Duodenal mucosa (tissue), 2 donors: ENCODE results near the gene ADK.

Source experiments
- H3K27ac ChIP-seq: one replicate; pipeline ENCODE4 v1.7.0; 2013; ENCODE audit warnings: low read depth, low read length
- H3K27me3 ChIP-seq, 2 donors: one replicate each; pipeline ENCODE4 v1.7.0; 2013; ENCODE audit warnings: low read length in 2 of 2, control low read depth in 1 of 2; ENCODE audit not compliant: insufficient read depth in 2 of 2, control insufficient read depth in 1 of 2
- H3K36me3 ChIP-seq, 2 donors: one replicate each; pipeline ENCODE4 v1.7.0; 2013; ENCODE audit warnings: low read length in 2 of 2, control low read depth in 1 of 2; ENCODE audit not compliant: insufficient read depth in 2 of 2, control insufficient read depth in 1 of 2
- H3K4me1 ChIP-seq, 2 donors: one replicate each; pipeline ENCODE4 v1.7.0; 2013; ENCODE audit warnings: low read length in 2 of 2, control low read depth in 1 of 2; ENCODE audit not compliant: insufficient read depth in 2 of 2, control insufficient read depth in 1 of 2
- H3K4me3 ChIP-seq, 2 donors: one replicate each; pipeline ENCODE4 v1.7.0; 2013; ENCODE audit warnings: low read length in 2 of 2, low read depth in 1 of 2
- H3K9ac ChIP-seq, 2 donors: one replicate each; pipeline ENCODE4 v1.7.0; 2013; ENCODE audit warnings: low read length in 2 of 2, low read depth in 1 of 2
- H3K9me3 ChIP-seq, 2 donors: one replicate each; pipeline ENCODE4 v1.7.0; 2013; ENCODE audit warnings: low read length in 2 of 2, control low read depth in 1 of 2; ENCODE audit not compliant: control insufficient read depth in 1 of 2

Gene ADK

DNA sequence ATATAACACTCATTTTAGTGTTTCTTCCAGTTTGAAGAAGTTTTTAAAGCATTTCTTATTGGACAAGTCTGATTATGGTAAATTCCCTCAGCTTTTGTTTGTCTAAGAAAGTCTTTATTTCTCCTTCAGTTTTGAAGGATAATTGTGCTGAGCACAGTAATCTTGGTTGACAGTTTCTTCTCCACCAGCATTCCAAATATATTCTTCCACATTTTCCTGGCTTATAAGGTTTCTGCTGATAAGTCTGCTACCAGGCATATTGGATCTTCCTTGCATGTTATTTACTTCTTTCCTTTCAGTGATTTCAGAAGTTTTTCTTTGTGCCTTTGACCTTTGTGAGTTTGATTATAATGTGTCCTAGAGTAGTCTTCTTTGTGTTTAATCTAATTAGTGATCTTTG is 210.7 kb downstream of the ADK start:
- H3K36me3 ChIP-seq = peaks cover 3 to 8% of the 10 kb centered on the region in 2 donors
- no peak overlapping the region for H3K4me3 ChIP-seq
- no peaks in the 10 kb centered on the region for H3K4me1 ChIP-seq
- no peaks in the 10 kb centered on the region for H3K27me3 ChIP-seq
- H3K9ac ChIP-seq = no peak overlapping the region
- no peak overlapping the region for H3K27ac ChIP-seq
- H3K9me3 ChIP-seq = peaks cover 9 to 28% of the 10 kb centered on the region in 2 donors

DNA sequence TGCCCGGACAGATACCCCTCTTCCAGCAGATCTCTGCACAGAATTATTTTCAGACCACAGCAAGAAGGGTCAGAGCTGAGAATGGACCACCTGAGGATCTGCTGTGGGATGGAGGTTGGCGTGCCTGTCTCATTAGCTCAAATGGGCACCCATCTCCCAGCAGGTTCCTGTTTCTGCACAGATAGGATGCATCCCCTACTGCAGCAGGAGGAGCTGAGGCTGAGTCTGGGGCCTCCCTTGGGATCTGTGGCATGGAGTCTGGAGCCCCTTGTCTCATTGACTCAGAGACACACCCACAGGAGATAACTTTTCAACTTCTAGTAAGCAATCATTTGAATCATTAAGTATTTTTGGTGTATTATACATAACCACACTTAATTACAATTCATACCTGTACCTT is 212.7 kb downstream of the ADK start:
- H3K9ac ChIP-seq = no peak overlapping the region
- H3K27me3 ChIP-seq = no peaks in the 10 kb centered on the region
- no peak overlapping the region for H3K27ac ChIP-seq
- peaks cover 9 to 28% of the 10 kb centered on the region in 2 donors for H3K9me3 ChIP-seq
- no peaks in the 10 kb centered on the region for H3K4me1 ChIP-seq
- peaks cover 3 to 8% of the 10 kb centered on the region in 2 donors for H3K36me3 ChIP-seq
- H3K4me3 ChIP-seq = no peak overlapping the region

DNA sequence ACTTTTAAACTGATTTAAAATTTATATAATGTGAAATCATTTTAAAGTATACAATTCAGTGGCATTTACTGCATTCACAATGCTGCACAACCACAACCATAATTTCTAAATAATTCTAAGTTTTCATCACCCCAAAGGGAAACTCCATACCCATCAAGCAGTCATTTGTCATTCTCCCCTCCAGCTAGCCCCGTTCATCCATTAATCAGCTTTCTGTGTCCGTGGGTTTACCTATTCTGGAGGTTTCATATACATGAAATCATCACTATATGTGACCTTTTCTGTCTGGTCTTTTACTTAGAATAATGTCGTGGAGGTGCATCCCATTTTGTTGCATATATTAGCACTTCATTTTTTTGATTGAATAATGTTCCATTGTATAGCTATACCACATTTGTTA is 214.1 kb downstream of the ADK start:
- peaks cover 3 to 8% of the 10 kb centered on the region in 2 donors for H3K36me3 ChIP-seq
- no peak overlapping the region for H3K9ac ChIP-seq
- H3K4me1 ChIP-seq = no peaks in the 10 kb centered on the region
- no peak overlapping the region for H3K4me3 ChIP-seq
- H3K9me3 ChIP-seq = peaks cover 8 to 20% of the 10 kb centered on the region in 2 donors
- no peak overlapping the region for H3K27ac ChIP-seq
- no peaks in the 10 kb centered on the region for H3K27me3 ChIP-seq

DNA sequence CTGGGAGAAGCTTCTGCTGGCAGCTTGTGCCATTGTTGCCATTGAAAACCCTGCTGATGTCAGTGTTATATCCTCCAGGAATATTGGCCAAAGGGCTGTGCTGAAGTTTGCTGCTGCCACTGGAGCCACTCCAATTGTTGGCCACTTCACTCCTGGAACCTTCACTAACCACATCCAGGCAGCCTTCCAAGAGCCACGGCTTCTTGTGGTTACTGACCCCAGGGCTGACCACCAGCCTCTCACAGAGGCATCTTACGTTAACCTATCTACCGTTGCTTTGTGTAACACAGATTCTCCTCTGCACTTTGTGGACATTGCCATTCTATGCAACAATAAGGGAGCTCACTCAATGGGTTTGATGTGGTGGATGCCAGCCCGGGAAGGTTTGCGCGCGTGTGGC is 220.7 kb downstream of the ADK start:
- Histone ChIP-seq H3K27ac (no peak overlapping the region), H3K4me1 (no peaks in the 10 kb centered on the region), H3K4me3 (no peak overlapping the region), H3K9ac (no peak overlapping the region), H3K36me3 (peaks cover 0 to 8% of the 10 kb centered on the region in 2 donors), H3K27me3 (no peaks in the 10 kb centered on the region), H3K9me3 (no peaks in the 10 kb centered on the region)

DNA sequence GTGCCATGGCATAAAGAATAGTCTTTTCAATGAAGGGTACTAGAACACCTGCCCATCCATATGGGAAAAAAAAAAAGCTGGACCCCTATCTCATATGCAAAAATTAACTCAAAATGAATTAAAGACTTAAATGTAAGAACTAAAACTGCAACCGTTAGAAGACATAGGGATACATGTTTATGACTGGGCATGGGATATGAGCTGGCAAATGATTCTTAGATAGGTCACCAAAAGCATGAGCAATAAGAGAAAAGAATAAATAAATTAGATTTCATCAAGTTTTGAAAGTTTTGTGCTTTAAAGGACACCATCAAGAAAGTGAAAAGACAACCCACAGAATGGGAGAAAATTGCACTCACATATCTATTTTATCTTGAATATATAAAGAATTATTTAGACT is 222.0 kb downstream of the ADK start:
- Histone ChIP-seq H3K27me3 (no peaks in the 10 kb centered on the region), H3K9ac (no peak overlapping the region), H3K36me3 (peaks cover 0 to 8% of the 10 kb centered on the region in 2 donors), H3K4me1 (no peaks in the 10 kb centered on the region), H3K4me3 (no peak overlapping the region), H3K27ac (no peak overlapping the region), H3K9me3 (no peaks in the 10 kb centered on the region)

DNA sequence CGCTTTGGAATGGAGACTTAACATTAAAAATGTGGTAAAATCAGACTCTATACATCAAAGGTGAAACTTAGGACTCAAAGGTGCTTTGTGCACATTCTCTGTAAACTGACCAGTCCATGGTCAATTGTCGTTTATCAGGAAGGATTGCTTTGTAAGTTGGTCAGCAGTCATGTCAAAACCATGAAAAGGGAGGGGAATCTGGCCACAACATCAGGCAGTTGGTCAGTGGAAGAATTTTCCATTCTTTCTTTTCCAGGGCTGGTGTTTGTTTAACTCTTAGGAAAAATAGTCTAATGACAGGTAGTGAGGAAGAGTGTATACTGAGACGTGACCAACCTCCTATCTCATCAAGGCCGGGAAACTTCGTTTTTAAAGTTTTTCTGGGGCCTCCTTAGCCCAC is 226.5 kb downstream of the ADK start:
- H3K9ac ChIP-seq = no peak overlapping the region

DNA sequence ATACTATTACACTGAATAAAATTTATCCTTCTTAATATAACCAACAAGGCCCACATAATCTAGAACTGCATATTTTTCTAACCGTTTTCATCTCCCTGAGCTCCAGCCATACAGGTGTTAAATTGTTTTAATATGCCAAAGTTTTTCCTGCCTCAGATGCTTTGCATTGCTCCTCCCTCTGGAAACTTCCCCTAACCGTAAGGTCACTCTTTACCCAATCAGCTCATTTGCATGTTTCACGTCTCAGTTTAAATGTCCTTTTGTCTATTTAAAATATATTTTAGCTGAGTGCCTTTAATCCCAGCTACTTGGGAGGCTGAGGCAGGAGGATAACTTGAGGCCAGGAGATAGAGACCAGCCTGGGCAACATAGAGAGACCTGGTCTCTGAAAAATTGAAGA is 228.5 kb downstream of the ADK start:
- H3K9ac ChIP-seq = no peak overlapping the region
- H3K36me3 ChIP-seq = no peaks in the 10 kb centered on the region
- no peak overlapping the region for H3K27ac ChIP-seq
- no peak overlapping the region for H3K4me3 ChIP-seq
- H3K27me3 ChIP-seq = no peaks in the 10 kb centered on the region
- no peaks in the 10 kb centered on the region for H3K9me3 ChIP-seq
- H3K4me1 ChIP-seq = no peaks in the 10 kb centered on the region

More for the DNA sequence above, 226.5 kb downstream of the ADK start:
- H3K27ac ChIP-seq = no peak overlapping the region
- no peaks in the 10 kb centered on the region for H3K4me1 ChIP-seq
- no peaks in the 10 kb centered on the region for H3K27me3 ChIP-seq
- no peak overlapping the region for H3K4me3 ChIP-seq
- H3K36me3 ChIP-seq = no peaks in the 10 kb centered on the region
- H3K9me3 ChIP-seq = no peaks in the 10 kb centered on the region

DNA sequence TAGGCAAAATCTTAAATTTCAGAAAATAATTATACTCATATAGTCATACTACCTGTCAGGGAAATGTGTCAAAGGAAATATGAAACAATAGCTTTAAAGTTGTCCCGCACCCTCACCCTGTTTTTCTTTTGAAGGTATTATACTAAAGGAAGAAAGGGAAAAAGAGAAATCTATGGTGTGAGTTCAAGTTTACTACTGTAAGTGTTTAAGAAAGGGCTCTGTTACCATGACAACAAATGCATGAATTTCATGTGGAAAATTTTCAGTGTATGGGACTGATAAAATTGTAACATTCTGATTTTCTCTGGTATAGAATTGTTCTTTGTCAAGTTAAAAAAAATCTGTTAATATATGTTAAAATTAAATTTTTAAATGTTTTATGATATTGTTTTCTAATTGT is 229.8 kb downstream of the ADK start:
- Histone ChIP-seq H3K4me1 (no peaks in the 10 kb centered on the region), H3K36me3 (no peaks in the 10 kb centered on the region), H3K27ac (no peak overlapping the region), H3K27me3 (no peaks in the 10 kb centered on the region), H3K4me3 (no peak overlapping the region), H3K9ac (no peak overlapping the region), H3K9me3 (no peaks in the 10 kb centered on the region)

DNA sequence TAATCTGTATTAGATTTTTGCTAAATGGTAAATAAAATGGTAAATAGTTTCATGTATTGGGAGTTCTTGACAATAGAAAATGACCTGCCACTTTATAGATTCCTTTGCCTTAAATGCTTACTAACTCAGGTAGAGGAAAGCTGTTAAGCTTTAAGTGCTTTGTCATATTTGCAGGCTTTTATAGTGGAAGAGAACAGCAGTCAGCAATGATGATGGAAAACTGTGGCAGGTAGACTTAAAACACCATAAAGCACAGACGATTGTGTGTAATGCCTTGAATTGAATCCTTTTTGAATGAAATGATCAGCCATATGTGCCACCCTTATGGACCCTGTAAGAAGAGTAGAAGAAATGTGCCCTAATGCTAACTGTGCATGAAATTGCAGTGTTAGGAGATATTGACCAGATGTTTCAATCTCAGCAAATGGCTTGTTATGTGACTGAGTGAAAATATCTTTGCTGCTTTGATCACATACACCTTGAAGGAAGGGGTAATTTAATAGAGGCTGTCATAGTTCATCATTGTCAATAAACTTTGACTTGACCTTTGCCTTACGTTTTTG is 230.4 kb downstream of the ADK start:
- H3K4me3 ChIP-seq = no peak overlapping the region
- H3K9ac ChIP-seq = no peak overlapping the region
- H3K27ac ChIP-seq = no peak overlapping the region
- H3K4me1 ChIP-seq = no peaks in the 10 kb centered on the region
- H3K36me3 ChIP-seq = no peaks in the 10 kb centered on the region
- no peaks in the 10 kb centered on the region for H3K27me3 ChIP-seq
- no peaks in the 10 kb centered on the region for H3K9me3 ChIP-seq

DNA sequence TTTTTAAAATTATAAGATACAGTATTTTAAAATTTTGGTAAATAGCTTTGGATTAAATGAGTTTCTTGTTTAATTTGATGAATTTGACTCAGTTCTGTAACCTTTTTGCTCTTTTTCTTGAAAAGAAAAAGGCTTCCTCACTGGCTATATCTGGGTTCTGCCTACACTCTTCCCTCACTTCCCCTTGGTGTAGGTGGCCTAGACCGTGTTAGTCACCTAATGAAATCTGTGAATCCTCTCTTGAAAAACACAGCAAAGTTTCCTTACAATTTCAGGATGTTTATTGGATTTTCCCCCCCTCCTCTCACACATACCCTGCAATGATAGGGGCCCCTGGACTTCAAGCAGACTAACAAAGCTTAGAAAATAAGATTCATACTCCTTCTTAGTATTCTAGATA is 231.6 kb downstream of the ADK start:
- Histone ChIP-seq H3K36me3 (no peaks in the 10 kb centered on the region), H3K27ac (no peak overlapping the region), H3K9me3 (no peaks in the 10 kb centered on the region), H3K27me3 (no peaks in the 10 kb centered on the region), H3K9ac (no peak overlapping the region), H3K4me3 (no peak overlapping the region), H3K4me1 (no peaks in the 10 kb centered on the region)

DNA sequence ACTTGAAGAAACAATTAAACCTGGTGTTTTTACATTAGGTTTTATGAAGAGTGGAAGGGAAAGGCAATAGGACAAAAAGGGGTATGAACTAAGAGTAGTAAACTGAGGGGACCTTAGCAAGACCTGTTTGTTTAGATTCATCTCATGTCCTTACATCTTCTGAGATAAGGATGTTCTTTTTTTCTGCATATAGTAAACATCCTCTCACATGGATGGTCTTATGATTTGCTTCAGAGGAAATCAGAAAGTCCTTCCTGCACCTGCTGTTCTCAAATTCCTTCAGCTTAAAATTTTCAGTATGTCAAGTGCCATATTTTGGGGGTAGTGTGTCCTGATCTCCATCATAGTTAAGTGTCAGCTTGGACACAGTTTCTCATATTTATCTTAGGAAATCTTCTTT is 232.6 kb downstream of the ADK start:
- Histone ChIP-seq H3K27ac (no peak overlapping the region), H3K36me3 (no peaks in the 10 kb centered on the region), H3K4me3 (no peak overlapping the region), H3K27me3 (no peaks in the 10 kb centered on the region), H3K4me1 (no peaks in the 10 kb centered on the region), H3K9me3 (no peaks in the 10 kb centered on the region), H3K9ac (no peak overlapping the region)
